ENCODE measurements around the gene C1QTNF1. TPM values are rescaled to one million over a fixed set of nuclear protein-coding genes. Genes with fewer than 3 reads are reported as not detected.
A peak's percentile ranks its signal among the peaks of the same experiment; 100 is the strongest.

The C1QTNF1 gene
- total and polyA plus RNA-seq, 8 donors = 2.9 to 20.3 (median 12.7) TPM

DNA sequence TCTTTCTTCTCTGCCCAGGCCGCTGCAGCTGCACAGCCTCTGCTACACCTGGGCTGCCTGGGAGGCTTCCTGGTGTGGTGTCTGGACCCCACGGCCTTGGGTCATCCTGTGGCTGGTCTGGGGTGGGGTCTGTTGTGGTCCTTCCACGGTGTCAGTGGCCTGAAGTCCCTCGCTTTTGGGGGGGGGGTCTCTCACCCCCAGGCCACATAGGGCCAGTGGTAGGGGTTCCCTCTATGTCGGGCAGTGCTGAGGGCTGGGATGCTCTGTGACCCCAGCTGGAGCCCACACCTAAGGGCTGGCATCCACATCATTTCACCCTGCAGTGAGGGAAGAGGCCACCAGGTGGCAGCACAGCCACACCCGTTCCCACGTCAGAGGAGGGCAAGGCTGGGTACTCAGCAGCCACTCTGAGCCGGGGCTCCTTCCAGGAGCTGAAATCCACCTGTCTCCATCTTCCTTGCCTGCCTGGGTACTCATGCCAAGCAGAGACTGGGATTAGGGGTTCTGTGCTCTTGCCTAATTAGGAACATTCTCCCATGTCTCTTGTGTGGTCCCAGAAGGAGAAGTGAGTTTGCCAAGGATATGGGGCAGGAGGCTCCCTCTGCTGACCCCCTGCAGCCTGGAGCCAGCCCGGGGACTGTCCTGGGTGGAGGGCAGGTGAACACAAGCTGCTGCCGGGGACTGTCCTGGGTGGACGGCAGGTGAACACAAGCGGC lies 63.6 kb downstream of the C1QTNF1 start:
- intact Hi-C loops (cut with DNase I; ENCODE audit: low total_unique reads) = loop anchor here (5.0 kb wide), 1 partner anchor 305 kb away; no protein-coding TSS in a partner anchor
- Histone ChIP-seq H3K27ac (no peak overlapping the region), H3K9me3 (no peaks in the 10 kb centered on the region), H3K27me3 (peaks cover 0 to 30% (median 21%) of the 10 kb centered on the region in 3 donors), H3K36me3 (peaks cover 38 to 49% (median 48%) of the 10 kb centered on the region in 4 donors), H3K4me3 (no peak overlapping the region), H3K4me1 (peaks cover 0 to 14% (median 0%) of the 10 kb centered on the region in 4 donors)
- whole genome bisulfite sequencing, 5 donors = 41 to 61% (median 48%) methylated on average over 7 to 12 of the region's 12 CpGs
- TF ChIP-seq, protein P1, sequence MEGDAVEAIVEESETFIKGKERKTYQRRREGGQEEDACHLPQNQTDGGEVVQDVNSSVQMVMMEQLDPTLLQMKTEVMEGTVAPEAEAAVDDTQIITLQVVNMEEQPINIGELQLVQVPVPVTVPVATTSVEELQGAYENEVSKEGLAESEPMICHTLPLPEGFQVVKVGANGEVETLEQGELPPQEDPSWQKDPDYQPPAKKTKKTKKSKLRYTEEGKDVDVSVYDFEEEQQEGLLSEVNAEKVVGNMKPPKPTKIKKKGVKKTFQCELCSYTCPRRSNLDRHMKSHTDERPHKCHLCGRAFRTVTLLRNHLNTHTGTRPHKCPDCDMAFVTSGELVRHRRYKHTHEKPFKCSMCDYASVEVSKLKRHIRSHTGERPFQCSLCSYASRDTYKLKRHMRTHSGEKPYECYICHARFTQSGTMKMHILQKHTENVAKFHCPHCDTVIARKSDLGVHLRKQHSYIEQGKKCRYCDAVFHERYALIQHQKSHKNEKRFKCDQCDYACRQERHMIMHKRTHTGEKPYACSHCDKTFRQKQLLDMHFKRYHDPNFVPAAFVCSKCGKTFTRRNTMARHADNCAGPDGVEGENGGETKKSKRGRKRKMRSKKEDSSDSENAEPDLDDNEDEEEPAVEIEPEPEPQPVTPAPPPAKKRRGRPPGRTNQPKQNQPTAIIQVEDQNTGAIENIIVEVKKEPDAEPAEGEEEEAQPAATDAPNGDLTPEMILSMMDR (IDR thresholded peaks at IDR 0.05) = peak in 5 of 7 experiments; percentile 64 to 95 (median 88)
- TF ChIP-seq POLR2A (IDR thresholded peaks at IDR 0.05) (no peak), POLR2AphosphoS5 (IDR thresholded peaks at IDR 0.05) (peak in 1 of 3 donors; percentile 50)
- DNase-seq = peak; percentile 79 to 87

DNA sequence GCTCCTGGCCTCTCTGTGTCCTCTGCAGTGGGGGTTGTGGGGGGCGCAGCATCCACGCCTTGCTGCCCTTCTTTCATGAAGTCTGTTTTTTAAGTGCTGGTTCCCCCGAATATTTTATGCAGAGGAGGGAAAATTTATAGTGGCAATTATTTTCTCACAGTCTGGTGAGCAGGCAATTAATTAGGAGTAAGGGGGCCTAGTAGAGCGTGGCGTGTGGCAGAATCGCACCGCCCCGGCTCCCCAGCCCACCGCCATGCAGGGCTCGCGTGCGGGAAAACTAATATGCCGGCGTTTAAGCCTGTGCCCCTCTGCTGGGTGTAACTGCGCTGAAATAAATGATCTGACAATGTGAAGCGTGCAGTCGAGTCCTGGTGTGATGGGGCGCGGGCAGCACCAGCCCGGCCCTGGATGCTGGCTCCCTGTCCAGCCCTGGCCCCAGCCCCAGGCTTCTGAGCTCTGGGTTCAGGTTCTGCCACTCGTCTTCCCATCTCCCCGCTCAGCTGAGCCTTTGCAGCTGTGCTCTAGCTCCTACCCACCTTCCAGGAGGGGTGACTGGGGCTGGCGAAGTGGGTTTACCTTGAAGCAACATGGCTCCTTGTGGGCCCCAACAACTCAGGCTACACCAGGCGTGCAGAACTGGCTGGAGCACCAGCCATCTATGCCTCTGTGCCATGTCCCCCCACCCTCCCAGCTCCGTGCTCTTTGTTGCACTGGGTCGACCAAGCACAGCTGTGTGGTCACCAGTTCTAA lies 64.5 kb downstream of the C1QTNF1 start:
- DNase-seq = no peak
- WGBS, 5 donors = 94 to 97% (median 94%) methylated on average over 21 to 26 of the region's 26 CpGs
- intact Hi-C loops (cut with DNase I; ENCODE audit: low total_unique reads) = loop anchor here (5.0 kb wide), 1 partner anchor 304 kb away; no protein-coding TSS in a partner anchor
- TF ChIP-seq POLR2A (IDR thresholded peaks at IDR 0.05) = no peak
- no peak for TF ChIP-seq POLR2AphosphoS5 (IDR thresholded peaks at IDR 0.05)
- TF ChIP-seq EP300 (IDR thresholded peaks at IDR 0.05) = no peak
- TF ChIP-seq, protein P1 (IDR thresholded peaks at IDR 0.05) = no peak
- Histone ChIP-seq H3K27me3 (peaks cover 0 to 38% (median 28%) of the 10 kb centered on the region in 3 donors), H3K36me3 (peaks cover 30 to 41% (median 39%) of the 10 kb centered on the region in 4 donors), H3K4me3 (no peak overlapping the region), H3K4me1 (peaks cover 0 to 14% (median 0%) of the 10 kb centered on the region in 4 donors), H3K27ac (no peak overlapping the region), H3K9me3 (no peaks in the 10 kb centered on the region)

DNA sequence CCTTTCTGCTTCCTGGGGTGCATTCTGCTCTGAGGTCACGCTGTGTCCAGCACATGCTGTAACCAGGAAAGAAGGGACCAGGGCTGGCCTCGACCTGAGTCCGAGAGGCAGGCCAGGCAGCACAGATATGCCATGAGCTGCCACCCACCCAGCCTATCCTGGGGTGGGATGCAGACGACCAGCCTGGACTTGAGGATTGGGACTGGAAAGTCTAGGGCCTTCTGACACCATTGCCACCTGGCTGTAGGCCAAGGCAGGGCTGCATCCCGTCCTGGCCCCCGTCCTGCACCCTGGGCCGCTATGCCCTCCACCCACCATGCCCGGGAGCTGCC lies 65.0 kb downstream of the C1QTNF1 start:
- Histone ChIP-seq H3K36me3 (peaks cover 25 to 35% (median 34%) of the 10 kb centered on the region in 4 donors), H3K4me1 (peaks cover 0 to 14% (median 0%) of the 10 kb centered on the region in 4 donors), H3K27me3 (peaks cover 0 to 44% (median 33%) of the 10 kb centered on the region in 3 donors), H3K27ac (no peak overlapping the region), H3K4me3 (no peak overlapping the region), H3K9me3 (no peaks in the 10 kb centered on the region)
- WGBS, 5 donors = 66 to 77% (median 74%) methylated on average over 7 to 8 of the region's 8 CpGs
- no peak for DNase-seq
- intact Hi-C loops (cut with DNase I; ENCODE audit: low total_unique reads) = loop anchor here (5.0 kb wide), 1 partner anchor 303 kb away; no protein-coding TSS in a partner anchor
- TF ChIP-seq EP300 (IDR thresholded peaks at IDR 0.05) (no peak), POLR2A (IDR thresholded peaks at IDR 0.05) (no peak)

DNA sequence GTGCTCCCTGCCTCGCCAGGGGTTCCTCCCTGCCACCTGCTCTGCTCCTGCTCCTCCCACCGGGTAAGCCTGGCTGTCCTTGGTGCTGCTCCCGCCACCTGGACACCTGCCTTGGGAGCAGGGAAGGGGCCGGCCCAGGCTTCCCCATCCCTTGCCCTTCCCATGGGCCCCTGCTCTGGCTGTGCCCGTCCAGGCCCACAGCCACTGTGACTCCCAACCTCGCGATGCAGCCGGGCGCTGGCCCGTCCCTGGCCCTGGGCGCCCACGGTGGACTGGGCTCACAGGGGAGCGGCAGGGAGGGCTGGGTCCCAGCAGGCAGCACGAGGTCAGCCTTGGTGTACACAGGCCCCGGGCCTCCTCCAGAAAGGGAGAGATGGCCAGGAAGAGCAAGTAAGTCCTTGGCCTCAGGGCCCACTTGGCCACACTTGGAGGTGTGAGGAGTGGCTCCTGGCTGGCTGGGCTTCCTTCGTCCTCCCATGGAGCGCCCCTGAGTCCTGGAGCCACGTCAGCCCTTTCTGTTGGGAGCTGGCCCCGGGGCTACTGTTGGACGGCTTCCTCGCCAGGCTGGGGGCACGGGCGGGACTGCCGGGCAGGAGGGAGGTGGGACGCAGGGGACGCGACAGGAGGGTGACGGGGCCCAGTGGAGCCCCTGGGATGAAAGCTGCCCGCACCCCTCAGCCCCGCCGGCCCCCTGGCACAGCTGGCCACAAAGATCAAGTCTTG lies 65.9 kb downstream of the C1QTNF1 start:
- TF ChIP-seq POLR2AphosphoS5 (IDR thresholded peaks at IDR 0.05) = no peak
- no peak for TF ChIP-seq EP300 (IDR thresholded peaks at IDR 0.05)
- TF ChIP-seq, protein P1 (IDR thresholded peaks at IDR 0.05) = no peak
- TF ChIP-seq POLR2A (IDR thresholded peaks at IDR 0.05) = no peak
- intact Hi-C loops (cut with DNase I; ENCODE audit: low total_unique reads) = loop anchor here (5.0 kb wide), 1 partner anchor 302 kb away; no protein-coding TSS in a partner anchor
- DNase-seq = no peak
- Histone ChIP-seq H3K4me1 (peaks cover 0 to 14% (median 0%) of the 10 kb centered on the region in 4 donors), H3K36me3 (peaks cover 18 to 26% (median 25%) of the 10 kb centered on the region in 4 donors), H3K9me3 (no peaks in the 10 kb centered on the region), H3K27ac (no peak overlapping the region), H3K27me3 (peaks cover 0 to 53% (median 40%) of the 10 kb centered on the region in 3 donors), H3K4me3 (no peak overlapping the region)
- 60 to 74% (median 65%) methylated on average over 26 to 31 of the region's 31 CpGs for WGBS, 5 donors
